ENCODE data around the gene HINT3. TPM values are rescaled to one million over a fixed set of nuclear protein-coding genes. Genes with fewer than 3 reads are reported as not detected.

HINT3 gene
- total and polyA plus RNA-seq, 2 experiments from 2014 or later: 1.8 to 8.0 TPM

DNA sequence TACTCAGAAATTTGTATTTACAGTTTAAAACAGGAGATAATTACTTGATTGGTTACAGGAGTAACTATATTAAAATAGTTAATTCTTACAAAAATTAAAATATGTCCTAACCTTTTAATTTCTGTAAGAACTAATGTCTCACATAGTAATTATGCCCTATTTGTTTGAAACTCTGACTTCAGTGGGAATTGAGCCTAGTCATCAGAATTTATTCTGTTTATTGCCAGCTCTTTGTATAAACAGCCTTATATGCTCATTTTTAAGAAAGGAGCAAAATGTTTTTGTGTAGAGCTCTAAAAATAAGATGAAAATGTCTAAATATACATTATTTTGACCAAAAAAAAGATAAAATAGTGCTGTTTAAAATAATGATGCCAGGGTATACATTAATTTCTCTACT is 51.2 kb downstream of the HINT3 start:
- H3K4me3 Mint-ChIP-seq: no peak overlapping the region
- H3K9me3 Mint-ChIP-seq: no peaks in the 10 kb centered on the region
- peaks cover 4% of the 10 kb centered on the region; the same call in 1 of the 2 replicates for H4K20me1 ChIP-seq (replicated peaks; ENCODE audit: insufficient read depth)
- no peak overlapping the region for H3K4me2 ChIP-seq
- peaks cover 14% of the 10 kb centered on the region for H3K79me2 ChIP-seq (replicated peaks; ENCODE audit: insufficient read depth)
- H3K27ac ChIP-seq (ENCODE audit: low read depth): no peak overlapping the region
- no peaks in the 10 kb centered on the region for H3K27me3 Mint-ChIP-seq (ENCODE audit: insufficient read depth, low read depth, poor library complexity)
- no peaks in the 10 kb centered on the region for H3F3A ChIP-seq (replicated peaks; ENCODE audit: low read depth)
- H3K4me3 ChIP-seq: no peak overlapping the region
- ATAC-seq (no peak), DNase-seq (ENCODE audit: low spot score) (no peak)
- no peaks in the 10 kb centered on the region for H3K4me1 ChIP-seq (ENCODE audit: insufficient read depth)
- H3K36me3 ChIP-seq (ENCODE audit: insufficient read depth): peaks cover 34% of the 10 kb centered on the region; the same call in 1 of the 2 replicates
- no peak overlapping the region for H2AFZ ChIP-seq
- H3K27ac Mint-ChIP-seq: no peak overlapping the region
- H3K4me1 Mint-ChIP-seq: no peaks in the 10 kb centered on the region
- no peaks in the 10 kb centered on the region for H3K9me2 ChIP-seq (ENCODE audit: insufficient read depth)
- TF ChIP-seq CREB1 (CRISPR knock-in tag; IDR thresholded peaks at IDR 0.05; ENCODE audit: low read depth): no peak
- TF ChIP-seq, protein P1, sequence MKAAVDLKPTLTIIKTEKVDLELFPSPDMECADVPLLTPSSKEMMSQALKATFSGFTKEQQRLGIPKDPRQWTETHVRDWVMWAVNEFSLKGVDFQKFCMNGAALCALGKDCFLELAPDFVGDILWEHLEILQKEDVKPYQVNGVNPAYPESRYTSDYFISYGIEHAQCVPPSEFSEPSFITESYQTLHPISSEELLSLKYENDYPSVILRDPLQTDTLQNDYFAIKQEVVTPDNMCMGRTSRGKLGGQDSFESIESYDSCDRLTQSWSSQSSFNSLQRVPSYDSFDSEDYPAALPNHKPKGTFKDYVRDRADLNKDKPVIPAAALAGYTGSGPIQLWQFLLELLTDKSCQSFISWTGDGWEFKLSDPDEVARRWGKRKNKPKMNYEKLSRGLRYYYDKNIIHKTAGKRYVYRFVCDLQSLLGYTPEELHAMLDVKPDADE (IDR thresholded peaks at IDR 0.05): no peak
- TF ChIP-seq EZH2 (IDR thresholded peaks at IDR 0.05; ENCODE audit: low read depth, unreplicated experiment): no peak
- TF ChIP-seq STAT1 (IDR thresholded peaks at IDR 0.05; ENCODE audit: unreplicated experiment): no peak
- TF ChIP-seq, protein P2, sequence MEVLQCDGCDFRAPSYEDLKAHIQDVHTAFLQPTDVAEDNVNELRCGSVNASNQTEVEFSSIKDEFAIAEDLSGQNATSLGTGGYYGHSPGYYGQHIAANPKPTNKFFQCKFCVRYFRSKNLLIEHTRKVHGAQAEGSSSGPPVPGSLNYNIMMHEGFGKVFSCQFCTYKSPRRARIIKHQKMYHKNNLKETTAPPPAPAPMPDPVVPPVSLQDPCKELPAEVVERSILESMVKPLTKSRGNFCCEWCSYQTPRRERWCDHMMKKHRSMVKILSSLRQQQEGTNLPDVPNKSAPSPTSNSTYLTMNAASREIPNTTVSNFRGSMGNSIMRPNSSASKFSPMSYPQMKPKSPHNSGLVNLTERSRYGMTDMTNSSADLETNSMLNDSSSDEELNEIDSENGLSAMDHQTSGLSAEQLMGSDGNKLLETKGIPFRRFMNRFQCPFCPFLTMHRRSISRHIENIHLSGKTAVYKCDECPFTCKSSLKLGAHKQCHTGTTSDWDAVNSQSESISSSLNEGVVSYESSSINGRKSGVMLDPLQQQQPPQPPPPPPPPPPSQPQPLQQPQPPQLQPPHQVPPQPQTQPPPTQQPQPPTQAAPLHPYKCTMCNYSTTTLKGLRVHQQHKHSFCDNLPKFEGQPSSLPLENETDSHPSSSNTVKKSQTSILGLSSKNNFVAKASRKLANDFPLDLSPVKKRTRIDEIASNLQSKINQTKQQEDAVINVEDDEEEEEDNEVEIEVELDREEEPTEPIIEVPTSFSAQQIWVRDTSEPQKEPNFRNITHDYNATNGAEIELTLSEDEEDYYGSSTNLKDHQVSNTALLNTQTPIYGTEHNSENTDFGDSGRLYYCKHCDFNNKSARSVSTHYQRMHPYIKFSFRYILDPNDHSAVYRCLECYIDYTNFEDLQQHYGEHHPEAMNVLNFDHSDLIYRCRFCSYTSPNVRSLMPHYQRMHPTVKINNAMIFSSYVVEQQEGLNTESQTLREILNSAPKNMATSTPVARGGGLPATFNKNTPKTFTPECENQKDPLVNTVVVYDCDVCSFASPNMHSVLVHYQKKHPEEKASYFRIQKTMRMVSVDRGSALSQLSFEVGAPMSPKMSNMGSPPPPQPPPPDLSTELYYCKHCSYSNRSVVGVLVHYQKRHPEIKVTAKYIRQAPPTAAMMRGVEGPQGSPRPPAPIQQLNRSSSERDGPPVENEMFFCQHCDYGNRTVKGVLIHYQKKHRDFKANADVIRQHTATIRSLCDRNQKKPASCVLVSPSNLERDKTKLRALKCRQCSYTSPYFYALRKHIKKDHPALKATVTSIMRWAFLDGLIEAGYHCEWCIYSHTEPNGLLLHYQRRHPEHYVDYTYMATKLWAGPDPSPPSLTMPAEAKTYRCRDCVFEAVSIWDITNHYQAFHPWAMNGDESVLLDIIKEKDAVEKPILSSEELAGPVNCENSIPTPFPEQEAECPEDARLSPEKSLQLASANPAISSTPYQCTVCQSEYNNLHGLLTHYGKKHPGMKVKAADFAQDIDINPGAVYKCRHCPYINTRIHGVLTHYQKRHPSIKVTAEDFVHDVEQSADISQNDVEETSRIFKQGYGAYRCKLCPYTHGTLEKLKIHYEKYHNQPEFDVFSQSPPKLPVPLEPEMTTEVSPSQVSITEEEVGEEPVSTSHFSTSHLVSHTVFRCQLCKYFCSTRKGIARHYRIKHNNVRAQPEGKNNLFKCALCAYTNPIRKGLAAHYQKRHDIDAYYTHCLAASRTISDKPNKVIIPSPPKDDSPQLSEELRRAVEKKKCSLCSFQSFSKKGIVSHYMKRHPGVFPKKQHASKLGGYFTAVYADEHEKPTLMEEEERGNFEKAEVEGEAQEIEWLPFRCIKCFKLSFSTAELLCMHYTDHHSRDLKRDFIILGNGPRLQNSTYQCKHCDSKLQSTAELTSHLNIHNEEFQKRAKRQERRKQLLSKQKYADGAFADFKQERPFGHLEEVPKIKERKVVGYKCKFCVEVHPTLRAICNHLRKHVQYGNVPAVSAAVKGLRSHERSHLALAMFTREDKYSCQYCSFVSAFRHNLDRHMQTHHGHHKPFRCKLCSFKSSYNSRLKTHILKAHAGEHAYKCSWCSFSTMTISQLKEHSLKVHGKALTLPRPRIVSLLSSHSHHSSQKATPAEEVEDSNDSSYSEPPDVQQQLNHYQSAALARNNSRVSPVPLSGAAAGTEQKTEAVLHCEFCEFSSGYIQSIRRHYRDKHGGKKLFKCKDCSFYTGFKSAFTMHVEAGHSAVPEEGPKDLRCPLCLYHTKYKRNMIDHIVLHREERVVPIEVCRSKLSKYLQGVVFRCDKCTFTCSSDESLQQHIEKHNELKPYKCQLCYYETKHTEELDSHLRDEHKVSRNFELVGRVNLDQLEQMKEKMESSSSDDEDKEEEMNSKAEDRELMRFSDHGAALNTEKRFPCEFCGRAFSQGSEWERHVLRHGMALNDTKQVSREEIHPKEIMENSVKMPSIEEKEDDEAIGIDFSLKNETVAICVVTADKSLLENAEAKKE (CRISPR knock-in tag; IDR thresholded peaks at IDR 0.05): no peak
- no peak for TF ChIP-seq ZNF114 (CRISPR knock-in tag; IDR thresholded peaks at IDR 0.05)
- TF ChIP-seq JUNB (IDR thresholded peaks at IDR 0.05; ENCODE audit: unreplicated experiment): no peak
- TF ChIP-seq, protein P3, sequence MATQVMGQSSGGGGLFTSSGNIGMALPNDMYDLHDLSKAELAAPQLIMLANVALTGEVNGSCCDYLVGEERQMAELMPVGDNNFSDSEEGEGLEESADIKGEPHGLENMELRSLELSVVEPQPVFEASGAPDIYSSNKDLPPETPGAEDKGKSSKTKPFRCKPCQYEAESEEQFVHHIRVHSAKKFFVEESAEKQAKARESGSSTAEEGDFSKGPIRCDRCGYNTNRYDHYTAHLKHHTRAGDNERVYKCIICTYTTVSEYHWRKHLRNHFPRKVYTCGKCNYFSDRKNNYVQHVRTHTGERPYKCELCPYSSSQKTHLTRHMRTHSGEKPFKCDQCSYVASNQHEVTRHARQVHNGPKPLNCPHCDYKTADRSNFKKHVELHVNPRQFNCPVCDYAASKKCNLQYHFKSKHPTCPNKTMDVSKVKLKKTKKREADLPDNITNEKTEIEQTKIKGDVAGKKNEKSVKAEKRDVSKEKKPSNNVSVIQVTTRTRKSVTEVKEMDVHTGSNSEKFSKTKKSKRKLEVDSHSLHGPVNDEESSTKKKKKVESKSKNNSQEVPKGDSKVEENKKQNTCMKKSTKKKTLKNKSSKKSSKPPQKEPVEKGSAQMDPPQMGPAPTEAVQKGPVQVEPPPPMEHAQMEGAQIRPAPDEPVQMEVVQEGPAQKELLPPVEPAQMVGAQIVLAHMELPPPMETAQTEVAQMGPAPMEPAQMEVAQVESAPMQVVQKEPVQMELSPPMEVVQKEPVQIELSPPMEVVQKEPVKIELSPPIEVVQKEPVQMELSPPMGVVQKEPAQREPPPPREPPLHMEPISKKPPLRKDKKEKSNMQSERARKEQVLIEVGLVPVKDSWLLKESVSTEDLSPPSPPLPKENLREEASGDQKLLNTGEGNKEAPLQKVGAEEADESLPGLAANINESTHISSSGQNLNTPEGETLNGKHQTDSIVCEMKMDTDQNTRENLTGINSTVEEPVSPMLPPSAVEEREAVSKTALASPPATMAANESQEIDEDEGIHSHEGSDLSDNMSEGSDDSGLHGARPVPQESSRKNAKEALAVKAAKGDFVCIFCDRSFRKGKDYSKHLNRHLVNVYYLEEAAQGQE (IDR thresholded peaks at IDR 0.05; ENCODE audit: unreplicated experiment): no peak
- TF ChIP-seq EZH2phosphoT487 (IDR thresholded peaks at IDR 0.05; ENCODE audit: unreplicated experiment): no peak
- TF ChIP-seq, protein P4, sequence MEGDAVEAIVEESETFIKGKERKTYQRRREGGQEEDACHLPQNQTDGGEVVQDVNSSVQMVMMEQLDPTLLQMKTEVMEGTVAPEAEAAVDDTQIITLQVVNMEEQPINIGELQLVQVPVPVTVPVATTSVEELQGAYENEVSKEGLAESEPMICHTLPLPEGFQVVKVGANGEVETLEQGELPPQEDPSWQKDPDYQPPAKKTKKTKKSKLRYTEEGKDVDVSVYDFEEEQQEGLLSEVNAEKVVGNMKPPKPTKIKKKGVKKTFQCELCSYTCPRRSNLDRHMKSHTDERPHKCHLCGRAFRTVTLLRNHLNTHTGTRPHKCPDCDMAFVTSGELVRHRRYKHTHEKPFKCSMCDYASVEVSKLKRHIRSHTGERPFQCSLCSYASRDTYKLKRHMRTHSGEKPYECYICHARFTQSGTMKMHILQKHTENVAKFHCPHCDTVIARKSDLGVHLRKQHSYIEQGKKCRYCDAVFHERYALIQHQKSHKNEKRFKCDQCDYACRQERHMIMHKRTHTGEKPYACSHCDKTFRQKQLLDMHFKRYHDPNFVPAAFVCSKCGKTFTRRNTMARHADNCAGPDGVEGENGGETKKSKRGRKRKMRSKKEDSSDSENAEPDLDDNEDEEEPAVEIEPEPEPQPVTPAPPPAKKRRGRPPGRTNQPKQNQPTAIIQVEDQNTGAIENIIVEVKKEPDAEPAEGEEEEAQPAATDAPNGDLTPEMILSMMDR (conservative IDR thresholded peaks at IDR 0.05; ENCODE audit: low read depth in 2 of 2): no peak
- TF ChIP-seq ZNF331 (CRISPR knock-in tag; IDR thresholded peaks at IDR 0.05; ENCODE audit: low read depth): no peak
- no peak for TF ChIP-seq POLR2AphosphoS5 (IDR thresholded peaks at IDR 0.05; ENCODE audit: low read depth)
- no peak for TF ChIP-seq NANOG (IDR thresholded peaks at IDR 0.05; ENCODE audit: borderline replicate concordance)
- no peaks in the 10 kb centered on the region for H3K27me3 ChIP-seq (ENCODE audit: insufficient read depth)
- H3K36me3 Mint-ChIP-seq (ENCODE audit: low read depth): peaks cover 30% of the 10 kb centered on the region

All from GM23338 (cell line).